Small intestine (tissue), 7 donors: ENCODE measurements around the gene KCNA1. TPM values are rescaled to one million over a fixed set of nuclear protein-coding genes. Genes with fewer than 3 reads are reported as not detected.
"Not testable (repeated sequence)": the region's sequence is repeated elsewhere in the genome, so short reads cannot be mapped to it uniquely, and the experiment has no call there.

Source experiments
- DNase-seq, 2 donors: peaks; one replicate each; pipeline versions ENCODE4 v3.0.0 to v3.0.0-alpha.2; 2013
- FAIRE-seq: peaks from 2 replicates; lab custom pipeline; 2012; peaks lifted over from hg19 to GRCh38; lab: Jason Lieb, UNC
- H3K27ac ChIP-seq, 3 donors: one replicate each; pipeline ENCODE4 v1.5.1; 2013; ENCODE audit warnings: low read length in 2 of 3, mild to moderate bottlenecking in 2 of 3, control low read depth in 1 of 3, inconsistent platforms in 1 of 3, low read depth in 1 of 3, moderate library complexity in 1 of 3
- H3K27me3 ChIP-seq, 3 donors: one replicate each; pipeline ENCODE4 v1.6.1; 2013; ENCODE audit warnings: low read length in 3 of 3, inconsistent platforms in 1 of 3; ENCODE audit not compliant: control insufficient read depth in 3 of 3, insufficient read depth in 3 of 3
- H3K36me3 ChIP-seq, 3 donors: one replicate each; pipeline ENCODE4 v1.6.1; 2013; ENCODE audit warnings: low read length in 3 of 3, inconsistent platforms in 1 of 3, low read depth in 1 of 3, mild to moderate bottlenecking in 1 of 3, moderate library complexity in 1 of 3; ENCODE audit not compliant: control insufficient read depth in 3 of 3, insufficient read depth in 2 of 3
- H3K4me1 ChIP-seq, 3 donors: one replicate each; pipeline ENCODE4 v1.6.1; 2013; ENCODE audit warnings: low read length in 2 of 3, inconsistent platforms in 1 of 3, low read depth in 1 of 3, mild to moderate bottlenecking in 1 of 3, moderate library complexity in 1 of 3; ENCODE audit not compliant: control insufficient read depth in 3 of 3, insufficient read depth in 2 of 3
- H3K4me3 ChIP-seq, 3 donors: one replicate each; pipeline ENCODE4 v1.5.1; 2013; ENCODE audit warnings: low read length in 3 of 3, control low read depth in 1 of 3, inconsistent platforms in 1 of 3, low read depth in 1 of 3, mild to moderate bottlenecking in 1 of 3, moderate library complexity in 1 of 3
- H3K9me3 ChIP-seq, 2 donors: one replicate each; pipeline ENCODE4 v1.6.1; 2013; ENCODE audit warnings: low read depth in 1 of 2, low read length in 1 of 2; ENCODE audit not compliant: control insufficient read depth in 2 of 2, insufficient read depth in 1 of 2
- WGBS, 3 donors: extraction: QIAGEN DNeasy Blood & Tissue Kit; methylation state at CpG; one replicate each; pipeline ENCODE4 v1.1.7; 2013; 5-methylcytosine and 5-hydroxymethylcytosine counted together
- polyA plus RNA-seq, 4 donors: library from polyadenylated mRNA; stranded (reverse) in 3 of 4; unstranded in 1 of 4; fragments of 200-250 nt in 3 of 4; fragments of 120-200 nt in 1 of 4; gene quantifications; one replicate each; pipeline versions ENCODE4 v1.2.1 to v1.2.3, GENCODE V29; 2013
- donor health status: healthy with polysubstance abuse.
- donor health status: control.
- donor health status: control.
- donor health status: Bipolar disorder and iron deficiency.
- donor health status: healthy.

Gene KCNA1
- polyA plus RNA-seq, 4 donors, result 0.01 to 0.07 TPM; not detected in 2

GRCh38 chr12:4871514-4871913, 38.2 kb upstream of the KCNA1 start:
- FAIRE-seq (no peak), DNase-seq (no peak)

GRCh38 chr12:4873947-4874346, 35.8 kb upstream of the KCNA1 start:
- Histone ChIP-seq H3K9me3 (peaks cover 0 to under 1% of the 10 kb centered on the region in 2 donors), H3K27me3 (no peaks in the 10 kb centered on the region), H3K4me1 (no peaks in the 10 kb centered on the region), H3K4me3 (no peak overlapping the region), H3K36me3 (no peaks in the 10 kb centered on the region), H3K27ac (no peak overlapping the region)
- DNase-seq (no peak), FAIRE-seq (no peak)
- WGBS, 3 donors, result 48 to 71% (median 69%) methylated on average over 1 of the region's 1 CpG

More at GRCh38 chr12:4871514-4871913, 38.2 kb upstream of the KCNA1 start:
- Histone ChIP-seq H3K4me1 (no peaks in the 10 kb centered on the region), H3K27me3 (peaks cover 0 to 3% (median 0%) of the 10 kb centered on the region in 3 donors), H3K9me3 (no peaks in the 10 kb centered on the region), H3K4me3 (no peak overlapping the region), H3K27ac (no peak overlapping the region), H3K36me3 (no peaks in the 10 kb centered on the region)
- 83 to 88% (median 85%) methylated on average over 9 of the region's 9 CpGs for WGBS, 3 donors

- WGBS, 3 donors, result 50 to 61% (median 55%) methylated on average over 2 of the region's 2 CpGs
Measured at GRCh38 chr12:4874671-4875070, 35.0 kb upstream of the KCNA1 start.

GRCh38 chr12:4879481-4879880, 30.2 kb upstream of the KCNA1 start:
- WGBS, 3 donors, result 85 to 95% (median 90%) methylated on average over 2 of the region's 2 CpGs
- not testable (repeated sequence) for H3K27me3 ChIP-seq, H3K4me3 ChIP-seq, H3K36me3 ChIP-seq, H3K27ac ChIP-seq, FAIRE-seq, H3K4me1 ChIP-seq, H3K9me3 ChIP-seq, DNase-seq

More at GRCh38 chr12:4874671-4875070, 35.0 kb upstream of the KCNA1 start:
- no peak overlapping the region for H3K4me3 ChIP-seq
- DNase-seq, result no peak
- H3K27ac ChIP-seq, result no peak overlapping the region
- H3K4me1 ChIP-seq, result no peaks in the 10 kb centered on the region
- peaks cover 0 to 7% of the 10 kb centered on the region in 2 donors for H3K9me3 ChIP-seq
- FAIRE-seq, result no peak
- H3K36me3 ChIP-seq, result no peaks in the 10 kb centered on the region
- H3K27me3 ChIP-seq, result peaks cover 0 to 2% (median 0%) of the 10 kb centered on the region in 3 donors

GRCh38 chr12:4881266-4882064, 28.2 kb upstream of the KCNA1 start:
- Histone ChIP-seq H3K27me3 (peaks cover 0 to 2% (median 0%) of the 10 kb centered on the region in 3 donors), H3K9me3 (peaks cover 0 to 7% of the 10 kb centered on the region in 2 donors), H3K27ac (no peak overlapping the region), H3K4me3 (no peak overlapping the region), H3K4me1 (no peaks in the 10 kb centered on the region), H3K36me3 (no peaks in the 10 kb centered on the region)
- DNase-seq (no peak), FAIRE-seq (no peak)
- WGBS, 3 donors, result 83 to 85% (median 85%) methylated on average over 20 of the region's 20 CpGs

DNA sequence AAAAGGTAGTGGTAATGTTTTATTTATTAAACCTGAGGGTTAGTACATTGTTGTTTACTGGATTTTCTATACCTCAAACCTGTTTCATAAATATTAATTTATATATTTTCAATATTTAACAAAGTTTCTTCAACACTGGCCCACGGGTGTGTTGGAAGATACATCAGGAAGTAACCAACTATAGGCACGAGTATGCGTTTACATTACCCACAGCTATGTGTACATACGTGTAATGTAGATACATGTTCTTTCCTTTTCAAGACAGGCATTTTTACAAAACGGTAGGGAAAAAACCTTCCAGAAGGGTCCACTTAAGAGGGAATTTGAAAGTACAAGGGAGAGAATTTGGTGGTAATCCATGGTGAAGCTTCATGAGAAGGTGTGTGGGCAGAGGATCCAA, 17.8 kb upstream of the KCNA1 start:
- WGBS, 3 donors, result 26 to 54% (median 44%) methylated on average over 5 of the region's 5 CpGs
- no peak for FAIRE-seq
- H3K36me3 ChIP-seq, result no peaks in the 10 kb centered on the region
- no peak overlapping the region for H3K27ac ChIP-seq
- H3K27me3 ChIP-seq, result peaks cover 0 to 4% (median 4%) of the 10 kb centered on the region in 3 donors
- DNase-seq, result no peak
- H3K9me3 ChIP-seq, result no peaks in the 10 kb centered on the region
- no peaks in the 10 kb centered on the region for H3K4me1 ChIP-seq
- no peak overlapping the region for H3K4me3 ChIP-seq

DNA sequence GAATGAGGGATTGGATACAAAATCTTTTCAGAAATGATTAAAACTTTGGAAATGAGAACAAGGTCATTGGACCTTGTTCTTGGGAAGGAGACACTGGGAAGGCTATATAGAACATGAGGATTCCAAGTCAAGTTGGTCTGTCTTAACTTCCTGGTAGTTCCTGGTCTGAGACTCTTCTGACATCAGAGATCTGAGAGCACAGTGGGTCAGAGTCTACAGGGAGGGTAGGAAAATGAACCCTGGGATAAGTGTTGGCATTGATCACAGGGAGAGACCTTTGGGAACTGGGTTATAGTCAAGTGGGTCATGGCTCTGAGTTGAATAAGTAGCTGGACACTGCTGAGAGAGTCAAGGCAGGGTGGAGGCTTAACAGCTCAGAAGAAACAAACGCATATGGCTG, 17.3 kb upstream of the KCNA1 start:
- Histone ChIP-seq H3K4me3 (no peak overlapping the region), H3K4me1 (no peaks in the 10 kb centered on the region), H3K9me3 (no peaks in the 10 kb centered on the region), H3K27ac (no peak overlapping the region), H3K36me3 (no peaks in the 10 kb centered on the region), H3K27me3 (peaks cover 0 to 4% (median 4%) of the 10 kb centered on the region in 3 donors)
- DNase-seq (peak; percentile 5 to 55), FAIRE-seq (no peak)
- WGBS, 3 donors, result 55 to 84% (median 64%) methylated on average over 1 of the region's 1 CpG

DNA sequence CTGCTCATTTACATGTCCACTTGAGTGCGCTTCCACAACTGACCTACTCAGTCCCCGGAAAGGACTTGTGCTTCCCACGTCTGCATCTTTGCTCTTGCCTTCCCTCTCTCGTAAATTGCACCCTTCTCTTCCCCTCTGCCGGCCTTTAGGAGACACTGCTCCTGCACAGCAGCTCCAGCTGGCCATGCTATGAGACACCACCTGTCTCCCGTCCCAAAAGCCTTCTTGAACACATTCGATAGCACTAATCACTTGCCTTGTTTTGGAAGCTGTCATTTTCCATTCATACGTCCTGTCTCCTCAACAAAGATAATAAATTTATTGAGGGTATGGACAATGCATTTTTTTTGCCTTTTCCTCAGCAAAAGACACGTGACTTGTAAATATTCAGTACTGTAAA, 15.7 kb upstream of the KCNA1 start:
- Histone ChIP-seq H3K9me3 (no peaks in the 10 kb centered on the region), H3K4me3 (no peak overlapping the region), H3K27me3 (peaks cover 0 to 4% (median 2%) of the 10 kb centered on the region in 3 donors), H3K4me1 (no peaks in the 10 kb centered on the region), H3K36me3 (no peaks in the 10 kb centered on the region), H3K27ac (no peak overlapping the region)
- FAIRE-seq (no peak), DNase-seq (no peak)
- 62 to 70% (median 63%) methylated on average over 9 of the region's 9 CpGs for WGBS, 3 donors
